NCI-H748 treated with DMSO at 0.1 percent for 48 hours (cell line): ENCODE results near the gene PDE6B.
"Not testable (repeated sequence)": the region's sequence is repeated elsewhere in the genome, so short reads cannot be mapped to it uniquely, and the experiment has no call there.

ENCODE experiments used
- DNase-seq: peaks from one replicate; lab custom pipeline; 2025; lab: John Stamatoyannopoulos, UW

PDE6B gene

DNA sequence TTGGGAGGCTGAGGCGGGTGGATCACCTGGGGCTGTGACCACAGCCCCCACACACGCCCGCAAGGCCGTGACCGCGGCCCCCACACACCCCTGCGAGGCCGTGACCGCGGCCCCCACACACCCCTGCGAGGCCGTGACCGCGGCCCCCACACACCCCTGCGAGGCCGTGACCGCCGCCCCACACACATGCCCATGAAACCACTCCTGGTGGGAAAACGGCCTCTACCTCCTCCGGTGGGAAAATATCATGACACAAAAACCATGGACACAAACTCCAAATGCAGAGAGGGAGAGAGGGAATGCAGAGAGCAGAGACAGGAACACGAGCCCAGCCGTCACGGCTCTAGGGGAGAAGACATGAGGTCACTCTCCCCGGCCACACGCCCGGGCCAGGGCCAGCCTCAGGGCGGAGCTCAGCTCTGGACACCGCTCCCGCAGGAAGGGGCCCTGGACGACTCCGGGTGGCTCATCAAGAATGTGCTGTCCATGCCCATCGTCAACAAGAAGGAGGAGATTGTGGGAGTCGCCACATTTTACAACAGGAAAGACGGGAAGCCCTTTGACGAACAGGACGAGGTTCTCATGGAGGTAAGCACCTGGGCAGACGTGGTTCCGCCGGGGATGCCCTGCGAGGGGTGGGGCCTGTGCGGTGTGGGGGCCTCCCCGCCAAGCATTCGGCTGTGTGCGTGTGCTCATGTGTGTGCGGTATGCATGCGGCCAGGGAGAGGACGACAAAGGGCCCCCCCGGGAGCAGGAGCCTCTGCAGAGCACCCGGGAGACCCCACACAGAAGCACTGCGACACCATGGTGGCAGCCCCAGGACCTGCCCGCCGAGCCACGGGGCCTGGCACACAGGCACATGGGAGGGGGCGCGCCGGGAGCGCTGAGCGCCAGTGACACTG is 31.3 kb downstream of the PDE6B start:
- no peak for DNase-seq

DNA sequence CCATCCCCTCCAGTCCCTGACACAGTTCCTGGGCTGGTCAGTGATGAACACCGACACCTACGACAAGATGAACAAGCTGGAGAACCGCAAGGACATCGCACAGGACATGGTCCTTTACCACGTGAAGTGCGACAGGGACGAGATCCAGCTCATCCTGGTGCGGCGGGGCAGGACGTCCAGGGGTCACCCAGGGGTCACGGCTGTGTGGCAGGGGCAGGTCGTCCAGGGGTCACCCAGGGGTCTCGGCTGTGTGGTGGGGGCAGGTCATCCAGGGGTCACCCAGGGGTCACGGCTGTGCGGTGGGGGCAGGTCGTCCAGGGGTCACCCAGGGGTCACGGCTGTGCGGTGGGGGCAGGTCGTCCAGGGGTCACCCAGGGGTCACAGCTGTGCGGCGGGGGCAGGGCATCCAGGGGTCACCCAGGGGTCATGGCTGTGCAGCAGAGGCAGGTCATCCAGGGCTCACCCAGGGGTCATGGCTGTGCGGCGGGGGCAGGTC is 32.0 kb downstream of the PDE6B start:
- DNase-seq, result no peak

- DNase-seq, result no peak
Observed at GRCh38 chr4:657834-658667, 32.7 kb downstream of the PDE6B start.

GRCh38 chr4:658681-659667 is 33.6 kb downstream of the PDE6B start:
- DNase-seq, result no peak

DNA sequence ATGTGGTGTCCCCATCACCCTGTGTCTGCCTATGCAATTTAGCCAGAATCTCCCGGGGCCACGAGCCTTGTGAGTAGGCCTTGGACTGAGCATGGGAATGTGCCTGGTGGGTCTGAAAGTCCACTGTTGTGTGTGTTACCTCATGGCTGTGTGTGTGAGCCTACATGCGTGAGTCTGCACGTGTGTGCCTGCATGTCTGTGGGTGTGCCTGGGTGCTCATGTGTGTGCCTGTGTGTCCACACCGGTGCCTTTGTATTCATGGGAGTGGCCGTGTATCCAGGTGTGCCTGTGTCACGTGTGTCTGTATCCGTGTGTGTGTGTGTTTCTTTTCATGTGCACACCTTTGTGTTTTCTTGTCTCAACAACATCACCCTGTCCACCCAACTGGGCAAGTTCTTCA is 34.5 kb downstream of the PDE6B start:
- no peak for DNase-seq

GRCh38 chr4:660401-660800 is 35.0 kb downstream of the PDE6B start:
- no peak for DNase-seq

GRCh38 chr4:661231-661630 is 35.9 kb downstream of the PDE6B start:
- DNase-seq, result no peak

- no peak for DNase-seq
Observed at GRCh38 chr4:661881-662761, 36.7 kb downstream of the PDE6B start.

GRCh38 chr4:663046-663437 is 37.7 kb downstream of the PDE6B start:
- no peak for DNase-seq

GRCh38 chr4:663438-664428 is 38.4 kb downstream of the PDE6B start:
- DNase-seq, result no peak

DNA sequence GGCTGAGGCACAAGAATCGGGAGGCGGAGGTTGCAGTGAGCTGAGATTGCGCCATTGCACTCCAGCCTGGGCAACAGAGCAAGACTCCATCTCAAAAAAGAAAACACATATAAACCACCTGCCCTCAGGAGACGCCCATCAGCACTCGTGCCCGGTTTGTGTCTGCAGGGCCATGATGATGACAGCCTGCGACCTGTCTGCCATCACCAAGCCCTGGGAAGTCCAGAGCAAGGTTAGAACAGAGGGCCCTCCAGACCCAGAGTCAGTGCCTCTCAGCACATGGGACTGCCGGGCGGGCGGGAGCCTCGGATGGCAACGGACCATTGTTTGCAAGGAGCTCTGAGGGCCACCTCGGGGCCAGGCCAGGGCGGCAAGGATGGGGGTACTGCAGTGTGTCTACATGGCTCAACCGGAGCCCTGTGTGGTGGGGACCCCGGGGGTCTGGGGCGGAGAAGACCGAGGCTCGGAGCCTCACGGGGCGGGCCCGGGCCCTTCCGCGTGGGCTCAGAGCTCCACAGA is 39.4 kb downstream of the PDE6B start:
- no peak for DNase-seq

DNA sequence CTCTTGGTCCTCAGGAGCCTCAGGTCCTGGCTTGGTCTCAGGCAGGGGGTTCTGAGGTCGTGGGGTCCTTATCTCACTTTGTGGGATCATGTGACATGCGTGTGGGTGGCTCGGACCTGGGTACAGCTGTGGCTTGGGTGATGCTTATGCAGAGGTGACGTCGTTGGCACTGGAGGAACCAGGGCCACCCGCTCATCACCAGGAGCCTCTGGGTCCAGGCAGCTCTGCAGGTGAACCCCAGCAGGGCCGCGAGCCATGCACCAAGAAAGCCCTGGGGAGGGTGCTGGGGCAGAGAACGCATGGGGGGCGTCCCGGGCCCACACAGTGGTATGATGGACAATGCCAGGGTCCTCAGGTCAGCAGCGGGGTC is 40.0 kb downstream of the PDE6B start:
- DNase-seq, result no peak

DNA sequence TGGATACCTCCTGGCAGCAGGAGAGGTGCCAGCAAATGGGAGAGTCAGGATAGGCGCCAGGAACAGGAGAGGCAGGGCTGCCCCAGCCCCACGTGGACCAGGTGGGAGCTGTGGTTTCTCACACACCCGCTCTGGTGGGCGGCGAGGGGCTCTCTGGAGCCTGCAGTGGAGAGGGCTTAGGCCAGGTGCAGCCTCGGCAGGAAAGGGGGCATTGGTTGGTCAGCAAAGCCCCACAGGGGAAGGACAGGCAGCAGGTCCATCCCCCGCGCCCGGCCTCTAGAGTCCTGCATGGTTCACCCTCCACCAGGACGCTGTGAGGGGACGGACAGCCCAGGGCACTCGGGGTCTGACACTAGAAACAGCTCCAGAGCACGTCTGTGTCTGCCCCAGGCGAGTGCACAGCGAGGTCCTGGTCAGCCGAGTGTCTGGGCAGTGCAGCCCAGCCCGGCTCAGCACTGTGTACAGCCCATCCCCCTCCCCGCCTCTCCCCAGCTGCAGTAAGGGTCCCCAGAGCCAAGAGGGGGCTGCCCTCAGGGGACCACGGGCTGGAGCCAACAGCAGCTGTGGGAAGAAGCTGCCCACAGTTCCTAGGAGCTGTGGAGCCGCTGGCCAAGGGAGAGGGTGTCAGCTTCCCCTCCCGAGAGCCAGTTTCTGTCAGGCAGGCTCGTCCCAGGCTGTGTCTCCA is 40.5 kb downstream of the PDE6B start:
- DNase-seq, result no peak

DNA sequence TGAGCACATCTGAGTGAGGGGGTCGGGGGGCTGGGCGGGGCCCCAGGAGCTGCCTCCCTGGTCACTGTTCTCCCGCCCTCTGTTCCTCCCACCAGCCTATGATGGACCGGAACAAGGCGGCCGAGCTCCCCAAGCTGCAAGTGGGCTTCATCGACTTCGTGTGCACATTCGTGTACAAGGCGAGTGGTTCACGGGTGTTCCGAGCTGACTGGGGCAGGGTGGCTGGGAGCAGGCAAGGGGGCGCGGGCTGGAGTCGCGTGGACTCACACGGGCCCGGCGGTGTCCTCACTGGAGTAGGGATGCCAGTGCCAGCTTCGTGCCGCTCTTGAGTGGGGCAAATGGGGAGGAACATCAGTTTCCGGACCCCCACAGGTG is 41.0 kb downstream of the PDE6B start:
- no peak for DNase-seq

DNA sequence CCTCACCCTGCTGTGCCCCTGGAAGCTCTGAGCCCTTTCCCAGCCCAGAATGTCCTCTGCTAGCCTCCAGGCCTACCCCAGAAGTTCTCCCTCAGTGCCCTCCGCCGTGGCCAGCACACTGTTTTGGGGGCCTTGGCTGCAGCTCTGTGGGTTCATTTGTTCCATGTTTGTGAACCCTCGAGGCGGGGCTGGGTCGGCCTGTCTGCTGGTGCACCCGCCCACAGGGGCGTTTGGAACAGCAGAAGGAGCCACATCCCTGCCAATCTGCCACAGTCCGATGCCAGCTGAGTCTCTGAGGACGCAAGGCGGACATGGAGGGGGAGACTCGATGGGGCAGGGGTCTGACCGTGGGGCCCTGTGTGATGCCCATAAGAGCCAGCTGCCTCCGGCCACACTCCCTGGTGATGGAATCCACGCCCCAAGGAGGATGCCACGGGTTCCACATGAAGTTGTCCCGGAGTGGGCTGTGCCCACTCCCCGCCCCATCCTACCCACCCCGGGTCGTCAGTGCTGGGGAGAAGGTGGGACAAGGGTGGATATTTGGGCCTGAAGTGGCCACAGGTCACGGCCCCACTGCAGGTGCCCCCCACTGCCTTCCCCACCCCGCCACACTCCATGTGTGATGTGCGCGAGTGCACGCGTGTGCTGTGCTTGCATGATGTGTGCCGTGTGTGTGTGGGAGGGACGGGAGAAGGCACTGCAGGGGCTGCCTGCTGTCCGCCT is 41.6 kb downstream of the PDE6B start:
- DNase-seq, result no peak

- no peak for DNase-seq
Observed at GRCh38 chr4:667545-667925, 42.2 kb downstream of the PDE6B start.

DNA sequence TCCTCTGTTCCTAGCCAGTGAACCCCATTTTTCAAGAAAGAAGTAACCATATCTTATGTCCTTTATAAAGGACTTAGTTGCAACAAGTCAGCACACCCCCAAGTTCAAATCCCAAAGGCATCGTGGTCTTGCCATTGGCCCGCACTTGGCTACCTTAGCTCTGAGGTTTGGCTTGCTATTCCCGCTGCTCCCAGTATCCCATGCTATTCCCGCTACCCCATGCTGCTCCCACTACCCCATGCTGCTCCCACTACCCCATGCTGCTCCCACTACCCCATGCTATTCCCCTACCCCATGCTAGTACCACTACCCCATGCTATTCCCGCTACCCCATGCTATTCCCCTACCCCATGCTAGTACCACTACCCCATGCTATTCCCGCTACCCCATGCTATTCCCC is 42.8 kb downstream of the PDE6B start:
- not testable (repeated sequence) for DNase-seq
